NCI-H2107 (cell line): ENCODE data around the gene LIMK1.
"Not testable (repeated sequence)": the region's sequence is repeated elsewhere in the genome, so short reads cannot be mapped to it uniquely, and the experiment has no call there.

Experiments
- DNase-seq: peaks from one replicate; lab custom pipeline; 2025; lab: John Stamatoyannopoulos, UW

The LIMK1 gene

GRCh38 chr7:74083117-74083876 lies at the start of gene LIMK1:
TSS of gene LIMK1 (plus strand) at chr7:74083804. CDS start at chr7:74083991, 187 bp downstream.
- peak; percentile 75 for DNase-seq

DNA sequence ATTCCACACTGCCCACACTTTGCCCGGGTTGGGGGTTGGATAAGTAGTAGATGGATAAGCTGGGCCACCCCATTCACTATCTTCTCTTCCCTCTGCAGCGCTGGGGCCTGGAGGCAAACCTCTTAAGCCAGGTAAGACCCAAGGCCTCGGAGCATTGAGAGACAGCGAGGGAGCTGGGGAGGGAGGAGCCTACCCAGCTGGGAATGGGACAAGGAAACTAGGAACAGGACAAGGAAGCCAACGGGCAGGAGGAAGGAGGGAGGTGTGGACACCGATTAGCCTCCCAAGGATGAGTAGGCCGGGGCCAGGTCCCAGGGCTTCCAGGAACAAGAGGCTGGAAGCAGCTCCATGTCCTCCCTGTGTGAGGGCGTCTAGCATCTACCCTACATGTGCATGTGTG lies 46.0 kb upstream of the LIMK1 start:
- DNase-seq = no peak

DNA sequence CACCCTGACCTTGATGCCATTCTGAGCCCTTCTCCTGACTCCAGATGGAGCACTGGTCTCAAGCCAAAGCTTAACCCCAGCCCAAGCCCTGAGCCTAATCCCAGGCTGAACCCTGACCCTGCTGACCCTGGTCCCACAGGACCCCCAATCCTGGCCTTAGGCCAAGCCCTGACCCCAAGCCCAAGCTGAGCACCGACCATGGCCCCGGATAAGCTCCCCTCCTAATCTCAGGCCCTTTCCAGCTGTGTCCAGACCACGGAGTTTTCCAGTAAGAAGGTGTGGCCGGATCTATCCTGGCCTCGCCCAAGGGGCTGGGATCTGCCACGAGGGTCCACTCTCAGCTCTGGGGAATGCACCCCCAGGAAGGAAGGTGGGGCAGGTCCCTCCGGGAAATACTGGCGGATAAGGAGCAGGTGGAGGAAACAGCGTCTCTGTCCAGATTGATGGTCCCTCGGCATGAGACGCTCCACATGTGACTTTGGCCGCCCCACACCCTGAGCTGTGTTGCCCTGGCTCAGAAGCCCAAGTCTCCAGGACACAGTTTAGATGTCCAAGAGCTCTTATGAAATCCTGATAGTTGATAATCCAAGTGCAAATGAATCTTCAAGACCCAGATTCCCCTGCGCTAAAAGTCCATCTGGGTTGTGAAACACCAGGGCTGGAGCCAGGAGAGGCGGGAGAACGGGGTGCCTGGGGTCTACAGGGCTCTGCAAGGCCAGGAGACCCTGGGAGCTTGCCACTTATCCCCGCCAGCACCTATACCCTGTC lies 45.2 kb upstream of the LIMK1 start:
- no peak for DNase-seq

GRCh38 chr7:74039337-74039736 lies 44.3 kb upstream of the LIMK1 start:
- peak; percentile 48 for DNase-seq

GRCh38 chr7:74040101-74040790 lies 43.4 kb upstream of the LIMK1 start:
- no peak for DNase-seq

DNA sequence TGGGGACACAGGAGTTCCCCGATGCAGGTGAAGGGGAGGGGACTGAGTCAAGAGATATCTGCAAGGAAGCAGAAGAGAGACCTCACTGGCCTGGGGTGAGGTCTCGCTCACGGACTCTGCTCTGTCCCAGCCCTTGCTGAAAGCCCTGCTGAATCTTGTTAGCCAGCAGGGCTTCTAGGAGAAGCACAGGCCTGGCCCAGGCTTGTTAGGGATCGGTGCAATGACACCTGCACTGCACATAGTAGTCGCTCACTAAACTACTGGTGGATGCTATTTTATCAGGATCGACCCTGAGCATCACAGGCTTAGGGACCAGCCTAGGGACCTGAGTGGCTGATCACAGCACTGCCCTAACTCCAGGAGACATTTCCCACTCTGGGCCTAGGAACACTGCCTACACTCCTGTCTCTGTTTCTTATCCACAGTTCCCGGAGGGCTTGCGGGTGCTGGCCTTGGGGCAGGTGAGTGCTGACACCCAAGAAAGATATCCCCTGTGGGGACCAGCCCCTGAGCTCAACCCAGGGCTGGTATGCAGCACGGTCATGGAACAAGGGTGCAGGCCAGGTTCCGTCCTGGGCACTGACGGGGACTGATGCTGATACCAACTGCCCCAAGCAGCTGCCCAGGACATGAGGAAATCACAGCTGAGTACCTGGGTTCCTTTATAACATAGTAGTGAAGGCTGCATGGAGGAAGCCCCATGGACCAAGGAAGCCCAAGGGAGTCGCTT lies 42.6 kb upstream of the LIMK1 start:
- no peak for DNase-seq

GRCh38 chr7:74042746-74043522 lies 40.7 kb upstream of the LIMK1 start:
- no peak for DNase-seq

- no peak for DNase-seq
Observed at GRCh38 chr7:74043523-74043951, 40.1 kb upstream of the LIMK1 start.

- no peak for DNase-seq
Observed at GRCh38 chr7:74044366-74045350, 38.9 kb upstream of the LIMK1 start.

- not testable (repeated sequence) for DNase-seq
Observed at GRCh38 chr7:74046581-74046980, 37.0 kb upstream of the LIMK1 start.

- DNase-seq = no peak
Observed at GRCh38 chr7:74047804-74048380, 35.7 kb upstream of the LIMK1 start.

GRCh38 chr7:74048999-74049599 lies 34.5 kb upstream of the LIMK1 start:
- no peak for DNase-seq

DNA sequence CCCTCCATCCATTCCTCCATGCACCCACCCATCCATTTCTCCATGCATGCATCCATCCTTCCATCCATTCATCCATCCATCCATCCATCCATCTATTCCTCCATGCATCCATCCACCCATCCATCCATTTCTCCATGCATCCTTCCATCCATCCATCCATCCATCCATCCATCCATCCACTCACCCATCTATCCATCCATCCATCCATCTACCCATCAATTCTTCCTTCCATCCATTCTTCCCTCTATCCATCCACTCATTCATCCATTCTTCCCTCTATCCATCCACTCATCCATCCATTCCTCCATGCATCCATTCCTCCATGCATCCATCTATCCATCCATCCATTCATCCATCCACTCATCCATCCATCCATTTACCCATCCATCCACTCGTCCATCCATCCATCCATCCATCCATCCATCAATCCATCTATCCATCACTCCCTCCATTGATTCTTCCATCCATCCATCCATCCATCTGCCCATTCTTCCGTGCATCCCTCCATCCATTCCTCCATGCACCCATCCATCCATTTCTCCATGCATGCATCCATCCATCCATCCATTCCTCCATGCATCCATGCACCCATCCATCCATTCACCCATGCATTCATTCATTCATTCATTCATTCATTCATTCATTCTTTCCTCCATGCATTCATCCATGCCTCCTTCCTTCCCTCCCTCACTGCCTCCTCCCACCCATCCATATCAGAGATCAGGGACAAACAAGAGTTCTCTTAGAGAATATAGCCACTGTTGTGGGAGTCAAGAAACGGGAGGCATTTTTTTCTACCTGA lies 33.4 kb upstream of the LIMK1 start:
- DNase-seq = no peak

DNA sequence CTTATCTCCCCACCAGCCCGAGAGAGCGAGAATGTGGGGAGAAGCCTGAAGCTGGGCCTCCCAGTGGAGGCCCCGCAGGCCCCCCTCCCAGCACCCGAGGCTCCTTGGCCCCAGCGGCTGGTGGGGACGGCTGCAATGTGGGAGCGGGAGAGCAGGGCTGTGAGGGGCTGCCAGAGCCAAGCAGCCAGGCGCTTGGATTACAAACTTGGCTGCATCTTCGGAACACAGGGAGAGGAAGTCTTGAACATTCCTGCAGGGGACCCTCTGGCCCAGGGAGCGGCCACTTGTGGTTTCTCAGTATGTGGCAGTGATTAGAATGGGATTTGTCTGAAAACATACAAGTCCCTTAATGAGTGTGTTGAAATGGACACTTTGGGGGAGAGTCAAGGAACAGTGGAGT lies 32.4 kb upstream of the LIMK1 start:
- DNase-seq = no peak

DNA sequence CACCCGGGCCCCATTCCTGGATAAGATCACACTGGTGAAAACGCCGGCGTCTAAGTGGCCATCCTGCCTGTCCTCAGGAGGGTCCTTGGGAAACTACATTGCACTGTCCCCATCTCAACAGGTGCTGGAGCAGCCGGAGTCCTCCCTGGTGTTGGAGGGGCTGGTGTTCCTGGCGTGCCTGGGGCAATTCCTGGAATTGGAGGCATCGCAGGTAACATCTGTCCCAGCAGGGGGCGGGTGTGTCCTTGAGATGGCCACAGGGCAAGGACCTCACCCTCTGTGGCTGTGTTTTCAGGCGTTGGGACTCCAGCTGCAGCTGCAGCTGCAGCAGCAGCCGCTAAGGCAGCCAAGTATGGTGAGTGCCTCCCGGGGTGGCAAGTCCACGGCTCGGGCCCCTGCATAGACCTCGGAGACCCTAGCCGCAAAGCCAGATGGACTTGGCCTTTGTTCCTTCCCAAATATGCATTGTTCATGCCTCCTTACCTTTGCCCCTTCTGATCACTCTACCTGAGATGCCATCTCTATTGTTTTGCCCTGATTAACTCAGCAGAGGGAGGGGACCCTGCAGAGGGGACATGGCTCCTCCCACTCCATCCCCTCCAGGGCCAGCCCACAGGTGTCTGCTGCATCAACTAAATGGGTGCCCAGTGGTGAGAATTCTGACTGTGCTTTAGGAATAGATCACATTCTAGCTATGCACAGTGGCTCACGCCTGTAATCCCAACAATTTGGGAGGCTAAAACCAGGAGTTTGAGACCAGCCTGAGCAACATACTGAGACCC lies 31.8 kb upstream of the LIMK1 start:
- DNase-seq = no peak

- DNase-seq = no peak
Observed at GRCh38 chr7:74052628-74053027, 31.0 kb upstream of the LIMK1 start.

GRCh38 chr7:74053589-74054186 lies 29.9 kb upstream of the LIMK1 start:
- no peak for DNase-seq
